DMS114 treated with DMSO at 0.1 percent for 48 hours (cell line): ENCODE measurements around the gene UFSP1.
"Not testable (repeated sequence)": the region's sequence is repeated elsewhere in the genome, so short reads cannot be mapped to it uniquely, and the experiment has no call there.

ENCODE experiments used
- DNase-seq: peaks from one replicate; lab custom pipeline; 2025; ENCODE audit not compliant: unreplicated experiment; lab: John Stamatoyannopoulos, UW

The UFSP1 gene

GRCh38 chr7:100888988-100889750 is at the start of gene UFSP1:
Gene UFSP1, minus strand, starts transcription at chr7:100889715. Its CDS starts 444 bp downstream, at chr7:100889271.
- peak; percentile 55 for DNase-seq

GRCh38 chr7:100936167-100936566 is 46.7 kb upstream of the UFSP1 start:
- DNase-seq = not testable (repeated sequence)

DNA sequence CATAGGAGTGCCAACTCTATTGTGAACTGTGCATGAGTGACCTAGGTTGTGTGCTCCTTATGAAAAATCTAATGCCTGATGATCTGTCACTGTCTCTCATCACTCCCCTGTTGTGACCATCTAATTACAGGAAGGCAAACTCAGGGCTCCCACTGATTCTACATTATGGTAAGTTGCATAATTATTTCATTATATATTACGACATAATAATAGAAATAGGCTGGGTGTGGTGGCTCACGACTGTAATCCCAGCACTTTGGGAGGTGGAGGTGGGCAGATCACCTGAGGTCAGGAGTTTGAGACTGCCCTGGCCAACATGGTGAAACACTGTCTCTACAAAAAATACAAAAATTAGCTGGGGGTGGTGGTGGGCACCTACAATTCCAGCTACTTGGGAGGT is 45.9 kb upstream of the UFSP1 start:
- DNase-seq = not testable (repeated sequence)

DNA sequence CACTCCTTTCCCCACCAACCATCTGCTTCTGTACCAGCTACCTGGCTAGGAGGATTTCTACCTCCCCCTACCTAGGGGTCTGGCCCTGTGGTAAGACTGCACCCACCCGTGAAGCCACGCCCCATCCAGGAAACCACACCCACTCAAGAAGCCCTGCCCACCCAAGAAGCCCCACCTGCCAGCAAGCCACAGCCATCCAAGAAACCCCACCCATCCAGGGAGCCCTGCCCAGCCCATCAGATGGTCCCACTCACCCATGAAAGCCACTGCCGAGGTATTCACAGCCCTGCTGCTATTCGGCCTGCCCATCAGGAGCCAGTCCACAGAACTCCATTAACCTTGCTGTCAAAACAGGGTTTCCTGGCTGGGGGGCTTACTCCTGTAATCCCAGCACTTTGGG is 44.2 kb upstream of the UFSP1 start:
- DNase-seq = no peak

DNA sequence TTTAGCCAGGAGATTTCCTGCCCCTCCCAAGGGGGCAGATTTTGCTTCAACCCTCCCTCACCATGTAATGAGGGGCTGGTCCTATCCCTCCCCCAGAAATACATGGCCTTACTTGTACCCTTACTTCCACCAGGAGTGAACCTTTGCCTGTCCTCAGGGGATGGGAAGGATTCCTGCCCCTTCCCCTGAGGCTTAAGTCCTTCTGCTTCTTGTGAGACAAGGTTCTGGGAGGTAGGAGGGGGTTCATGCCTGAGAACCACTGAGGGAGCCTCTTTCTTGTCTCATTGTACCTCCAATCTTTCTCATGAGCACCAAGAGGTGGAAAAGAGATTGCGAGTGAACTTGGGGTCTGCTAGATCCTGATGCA is 40.3 kb upstream of the UFSP1 start:
- no peak for DNase-seq

- not testable (repeated sequence) for DNase-seq
Observed at GRCh38 chr7:100923616-100924015, 34.1 kb upstream of the UFSP1 start.

DNA sequence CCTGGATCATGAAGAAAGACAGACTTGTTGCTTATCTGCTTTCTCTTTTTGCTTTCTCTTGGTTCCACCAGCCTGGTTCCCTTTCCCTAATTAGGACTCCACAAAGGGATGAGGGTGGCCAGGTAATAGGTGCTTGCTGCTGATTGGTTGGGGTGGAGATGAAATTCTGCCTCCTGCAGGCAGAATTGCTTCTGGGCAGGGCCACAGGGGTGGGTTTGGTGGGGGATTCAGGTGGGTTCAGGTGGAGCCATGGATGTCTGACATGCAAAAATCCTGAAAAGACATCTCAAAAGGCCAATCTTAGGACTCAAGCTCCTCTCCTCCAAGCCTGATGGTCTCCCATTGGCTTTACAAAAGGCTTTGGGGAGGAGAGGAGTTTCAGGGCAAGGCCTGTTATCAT is 31.5 kb upstream of the UFSP1 start:
- no peak for DNase-seq

GRCh38 chr7:100919779-100920437 is 30.4 kb upstream of the UFSP1 start:
- DNase-seq = not testable (repeated sequence)

- not testable (repeated sequence) for DNase-seq
Observed at GRCh38 chr7:100919335-100919734, 29.8 kb upstream of the UFSP1 start.

GRCh38 chr7:100914879-100915447 is 25.4 kb upstream of the UFSP1 start:
- no peak for DNase-seq

- DNase-seq = no peak
Observed at GRCh38 chr7:100914208-100914878, 24.8 kb upstream of the UFSP1 start.

DNA sequence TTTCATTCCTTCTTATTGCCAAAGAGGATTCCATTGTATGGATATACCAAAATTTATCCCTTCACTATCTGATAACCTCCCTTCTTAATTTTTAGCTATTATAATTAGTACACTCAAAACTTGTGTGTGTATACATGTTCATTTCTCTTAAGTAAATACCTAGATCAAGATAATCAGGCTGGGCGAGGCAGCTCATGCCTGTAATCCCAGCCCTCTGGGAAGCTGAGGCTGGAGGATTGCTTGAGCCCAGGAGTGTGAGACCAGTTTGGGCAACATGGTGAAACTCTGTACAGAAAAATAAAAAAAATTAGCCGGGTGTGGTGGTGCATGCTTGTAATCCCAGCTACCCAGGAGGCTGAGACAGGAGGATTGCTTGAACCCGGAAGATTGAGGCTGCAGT is 22.0 kb upstream of the UFSP1 start:
- no peak for DNase-seq

GRCh38 chr7:100910443-100910842 is 20.9 kb upstream of the UFSP1 start:
- not testable (repeated sequence) for DNase-seq

- DNase-seq = no peak
Observed at GRCh38 chr7:100908512-100908911, 19.0 kb upstream of the UFSP1 start.

DNA sequence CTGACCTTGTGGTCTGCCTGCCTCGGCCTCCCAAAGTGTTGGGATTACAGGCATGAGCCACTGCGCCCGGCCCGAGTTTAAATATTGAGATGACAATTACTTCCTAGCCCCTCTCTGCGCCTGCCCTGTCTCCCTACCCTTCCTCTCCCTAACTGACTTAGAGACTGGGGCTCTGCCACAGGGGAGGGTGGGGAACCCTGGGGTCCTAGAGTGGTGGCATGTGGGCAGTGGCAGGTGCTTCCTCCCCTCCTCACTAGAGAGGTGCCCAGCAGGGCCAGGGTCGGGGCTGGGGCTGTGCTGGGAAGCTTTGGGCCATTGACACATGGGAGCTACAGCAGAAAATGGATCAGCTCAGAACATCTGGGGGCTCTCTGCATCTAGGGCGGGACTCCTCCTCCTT is 13.1 kb upstream of the UFSP1 start:
- no peak for DNase-seq

DNA sequence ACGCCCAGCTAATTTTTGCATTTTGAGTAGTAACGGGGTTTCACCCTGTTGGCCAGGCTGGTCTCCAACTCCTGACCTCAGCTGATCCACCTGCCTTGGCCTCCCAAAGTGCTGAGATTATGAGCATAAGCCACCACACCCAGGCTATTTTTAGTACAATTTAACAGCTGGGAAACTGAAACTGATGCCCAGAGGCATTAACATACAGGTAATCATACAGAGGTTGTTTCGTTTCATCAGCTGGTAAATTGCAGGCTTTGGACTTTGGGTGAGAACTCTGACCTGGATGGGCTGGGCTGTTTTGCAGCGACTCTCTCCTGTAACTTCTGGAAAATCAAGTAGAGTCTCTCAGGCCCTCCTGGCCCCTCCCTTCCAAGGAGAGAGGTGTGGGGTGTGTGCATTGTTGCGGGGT is 12.4 kb upstream of the UFSP1 start:
- no peak for DNase-seq

DNA sequence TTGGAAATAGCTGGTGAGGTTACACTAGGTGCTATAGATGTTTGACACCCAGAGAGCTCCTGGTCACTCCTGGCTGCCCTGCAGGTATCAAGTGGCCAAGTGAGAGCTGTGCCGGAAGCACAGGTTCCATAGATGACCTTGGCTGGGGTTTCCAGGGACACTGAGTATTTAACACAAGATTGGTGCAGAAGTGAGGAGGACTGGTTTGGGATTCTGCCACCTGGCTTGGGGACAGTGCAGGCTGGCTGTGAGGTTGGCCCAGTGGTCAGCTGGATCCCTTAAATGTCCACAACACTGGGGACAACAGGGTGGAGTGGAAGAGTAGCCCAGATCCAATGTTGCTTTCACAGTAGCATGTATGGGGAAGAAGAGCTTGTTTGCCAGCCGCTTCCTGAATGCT is 11.5 kb upstream of the UFSP1 start:
- no peak for DNase-seq

DNA sequence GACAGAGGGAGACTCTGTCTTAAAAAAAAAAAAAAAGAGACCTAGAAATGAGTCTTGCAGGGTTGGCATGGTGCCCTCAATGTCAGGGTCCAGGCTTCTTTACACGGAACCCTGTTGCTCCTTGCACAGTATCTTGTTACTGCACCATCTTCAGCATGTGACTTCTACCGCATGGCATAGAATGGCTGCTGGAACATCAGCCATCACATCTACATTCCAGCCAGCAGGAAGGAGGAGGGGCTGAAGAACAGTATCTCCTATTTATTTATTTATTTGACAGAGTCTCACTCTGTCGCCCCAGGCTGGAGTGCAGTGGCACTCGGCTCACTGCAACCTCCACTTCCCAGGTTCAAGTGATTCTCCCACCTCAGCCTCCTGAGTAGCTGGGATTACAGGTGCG is 9.9 kb upstream of the UFSP1 start:
- no peak for DNase-seq

GRCh38 chr7:100897772-100898454 is 8.4 kb upstream of the UFSP1 start:
- DNase-seq = no peak

- no peak for DNase-seq
Observed at GRCh38 chr7:100896732-100897608, 7.5 kb upstream of the UFSP1 start.
